ENCODE results near the gene MRPL2.
"Not testable (repeated sequence)": the region's sequence is repeated elsewhere in the genome, so short reads cannot be mapped to it uniquely, and the experiment has no call there.

Gene MRPL2

DNA sequence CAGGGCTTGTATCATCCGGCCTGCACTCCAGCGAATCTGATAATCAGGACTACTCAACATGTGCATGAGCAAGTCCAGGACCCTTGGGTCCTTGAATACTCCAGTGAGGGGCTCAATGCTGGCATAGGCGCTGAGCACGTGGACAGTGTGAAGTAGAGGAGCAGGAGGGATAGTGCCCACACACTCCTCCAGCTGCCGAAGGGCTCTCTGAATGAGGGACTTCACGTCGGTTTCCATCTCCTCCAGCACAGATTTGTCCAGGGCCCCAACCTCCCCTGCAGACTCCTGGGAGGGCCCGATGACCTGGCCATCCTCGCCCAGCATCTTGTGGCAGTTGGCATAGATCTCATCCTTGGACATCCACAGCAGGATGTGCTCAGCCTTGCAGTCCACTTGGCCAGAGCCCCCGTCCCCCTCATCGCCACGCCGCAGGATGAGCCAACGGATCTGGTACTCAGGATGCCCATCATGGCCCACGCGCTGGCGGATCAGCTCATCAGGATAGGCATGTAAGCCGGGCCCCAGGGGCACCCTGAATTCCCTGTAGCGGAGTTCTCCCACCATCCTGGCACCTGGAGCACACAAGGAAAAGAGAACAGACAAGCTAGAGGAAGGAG lies 6.9 kb downstream of the MRPL2 start:
- DNase-seq, result no peak

- DNase-seq, result no peak
These were observed 8.3 kb downstream of the MRPL2 start for GRCh38 chr6:43050981-43051380.

DNA sequence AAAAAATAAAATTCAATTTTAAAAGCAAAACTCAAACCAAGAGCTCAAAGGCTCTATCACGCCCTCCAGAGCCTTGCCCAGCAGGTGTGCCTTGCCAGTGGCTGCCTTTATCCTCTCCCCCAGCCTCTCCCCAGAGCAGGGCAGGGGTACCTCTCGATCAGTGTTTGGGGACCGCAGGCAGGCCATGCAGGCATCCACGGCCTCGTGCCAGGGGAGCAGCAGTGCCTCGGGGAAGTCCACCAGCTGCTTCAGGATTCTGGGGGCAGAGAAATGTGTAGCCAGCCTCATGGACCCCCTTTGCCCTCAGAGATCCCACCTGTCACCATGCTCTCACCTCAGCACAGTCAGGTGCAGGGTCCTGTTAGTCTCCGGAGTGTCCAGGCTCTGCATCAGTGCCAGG lies 11.2 kb downstream of the MRPL2 start:
- DNase-seq, result no peak

DNA sequence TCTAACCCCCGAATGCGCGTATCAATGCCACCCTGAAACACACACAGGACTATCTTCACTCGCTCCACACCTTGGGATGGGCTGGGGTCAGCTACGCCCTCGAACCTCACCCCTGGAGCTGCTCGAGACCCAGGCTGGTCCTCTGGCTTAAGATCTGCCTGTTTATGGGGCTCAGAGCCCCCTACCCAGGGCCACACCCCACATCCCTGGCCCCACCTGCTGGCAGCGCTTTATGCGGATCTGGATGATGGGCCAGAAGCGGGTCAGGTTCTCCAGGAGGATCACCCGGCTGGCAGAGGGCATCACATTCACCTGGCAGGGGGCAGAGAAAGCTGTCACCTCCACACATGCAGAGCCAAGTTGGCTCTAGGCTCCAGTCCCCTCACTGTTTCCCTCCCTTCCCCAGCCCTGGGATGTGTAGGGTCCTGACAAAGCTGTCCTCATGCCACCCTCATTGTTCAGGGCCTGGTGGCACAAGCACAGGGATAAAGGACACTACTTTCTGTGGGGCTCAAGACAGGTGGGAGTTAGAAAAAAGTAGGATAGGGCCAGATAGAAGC lies 13.8 kb downstream of the MRPL2 start:
- no peak for DNase-seq

DNA sequence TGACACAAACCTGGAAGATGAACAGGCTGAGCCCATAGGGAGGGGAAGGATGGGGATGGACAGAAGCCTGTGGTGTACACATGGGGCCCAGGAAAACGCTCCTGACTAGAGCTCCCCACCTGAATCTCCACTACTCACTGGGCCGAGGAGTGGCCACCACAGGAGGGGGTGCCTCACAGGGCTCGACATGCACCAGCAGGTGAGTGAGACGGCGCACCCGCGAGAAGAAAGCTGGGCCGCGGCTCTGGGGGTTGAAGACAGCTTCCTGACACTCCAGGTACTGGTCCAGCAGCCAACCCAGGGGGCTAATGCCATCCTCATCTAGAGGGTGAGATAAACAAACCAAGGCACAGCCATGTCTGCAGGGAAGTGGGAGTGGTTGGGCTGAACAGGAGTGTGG lies 15.9 kb downstream of the MRPL2 start:
- no peak for DNase-seq

- not testable (repeated sequence) for DNase-seq
These were observed 17.8 kb downstream of the MRPL2 start for GRCh38 chr6:43041475-43041874.

GRCh38 chr6:43040542-43041257 lies 18.5 kb downstream of the MRPL2 start:
- no peak for DNase-seq

GRCh38 chr6:43038727-43039126 lies 20.5 kb downstream of the MRPL2 start:
- DNase-seq, result no peak

DNA sequence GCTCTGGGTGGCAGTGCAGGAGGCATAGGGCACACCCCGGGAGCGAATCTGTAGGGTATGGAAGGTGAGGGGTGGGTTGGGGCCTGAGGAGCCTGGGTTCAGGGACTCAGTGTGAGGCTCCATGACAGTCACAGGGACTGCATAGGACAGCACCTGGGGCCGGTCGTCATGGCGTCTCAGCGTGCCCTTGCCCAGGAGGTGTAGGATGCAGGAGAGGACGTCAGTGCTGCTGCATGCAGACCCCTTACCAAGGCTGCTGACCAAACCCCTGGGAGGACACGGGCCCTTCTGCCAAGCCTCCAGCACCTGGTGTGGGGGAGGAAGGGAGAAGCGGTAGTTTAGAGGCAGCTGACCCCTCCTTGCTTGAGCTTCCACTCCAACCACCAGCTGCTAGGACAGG lies 21.5 kb downstream of the MRPL2 start:
- DNase-seq, result no peak

DNA sequence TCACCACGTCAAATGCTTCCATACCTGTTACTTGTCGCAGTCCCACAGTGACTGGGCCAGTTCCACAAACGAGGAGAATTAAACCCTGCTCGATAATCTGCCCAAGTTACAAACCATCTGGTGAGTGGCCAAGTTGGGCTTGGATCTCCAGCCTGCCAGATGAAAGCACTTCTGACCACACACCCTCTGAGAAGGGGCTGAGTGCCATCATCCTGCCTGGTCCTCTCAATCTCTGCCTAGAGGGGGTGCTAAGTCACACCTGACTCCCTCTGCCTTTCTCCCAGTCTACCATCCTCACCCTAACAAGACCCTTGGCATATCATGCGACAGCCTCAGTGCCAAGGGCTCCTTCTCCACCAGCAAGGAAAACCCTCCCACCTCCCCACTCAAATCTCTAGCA lies 22.0 kb downstream of the MRPL2 start:
- no peak for DNase-seq

GRCh38 chr6:43036712-43037111 lies 22.5 kb downstream of the MRPL2 start:
- DNase-seq, result no peak

DNA sequence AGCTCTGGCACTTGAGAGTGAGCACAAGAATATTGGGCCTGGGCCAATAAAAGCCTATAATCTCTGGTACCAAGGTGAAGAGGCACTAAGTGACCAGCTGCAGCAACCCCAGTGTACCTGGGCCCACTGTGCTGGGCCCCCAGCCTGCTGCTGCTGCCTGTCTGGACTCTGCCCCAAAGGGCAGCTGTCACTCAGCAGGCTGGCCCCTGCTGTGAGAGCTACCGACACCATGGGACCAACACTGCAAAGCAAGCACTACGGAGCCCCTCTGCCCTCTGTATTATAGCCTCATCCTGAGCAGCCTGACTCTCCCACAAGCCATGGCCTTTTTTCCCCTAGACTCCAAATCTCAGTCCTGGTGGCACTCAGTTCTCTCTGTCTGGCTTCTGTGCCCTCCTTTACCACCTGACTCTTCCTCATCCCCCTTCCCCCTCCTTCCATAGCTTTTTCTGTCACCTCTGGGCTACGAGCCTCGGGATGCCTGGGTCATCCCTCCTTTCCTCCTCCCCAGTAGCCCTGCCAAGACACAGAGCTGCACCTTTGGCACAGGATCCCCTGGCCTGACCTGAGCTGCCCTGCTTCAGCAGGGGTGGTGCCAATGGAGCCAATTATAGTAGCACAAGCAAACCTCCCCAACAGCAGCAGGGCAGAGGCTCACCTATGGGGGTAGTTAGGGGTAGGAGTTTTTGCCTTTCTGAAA lies 23.6 kb downstream of the MRPL2 start:
- DNase-seq, result no peak

DNA sequence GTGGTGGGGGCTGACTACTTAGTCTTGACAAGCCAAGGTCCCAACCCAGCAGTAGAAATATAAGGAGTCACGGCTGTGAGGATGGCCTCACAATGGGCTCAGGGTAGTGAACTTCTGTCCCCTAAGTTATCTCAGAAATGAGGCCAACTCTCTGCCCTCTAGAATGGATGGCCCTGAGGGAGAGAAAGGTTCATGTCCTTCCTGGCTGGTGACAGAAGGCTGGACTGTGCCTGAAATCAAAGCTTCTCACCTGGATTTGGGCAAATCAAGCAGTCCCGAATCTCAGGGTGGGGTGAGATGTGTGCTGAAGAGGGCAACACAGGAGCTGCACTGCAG lies 25.1 kb downstream of the MRPL2 start:
- no peak for DNase-seq

GRCh38 chr6:43033496-43034189 lies 25.6 kb downstream of the MRPL2 start:
- no peak for DNase-seq

GRCh38 chr6:43032326-43032725 lies 26.9 kb downstream of the MRPL2 start:
- DNase-seq, result no peak

DNA sequence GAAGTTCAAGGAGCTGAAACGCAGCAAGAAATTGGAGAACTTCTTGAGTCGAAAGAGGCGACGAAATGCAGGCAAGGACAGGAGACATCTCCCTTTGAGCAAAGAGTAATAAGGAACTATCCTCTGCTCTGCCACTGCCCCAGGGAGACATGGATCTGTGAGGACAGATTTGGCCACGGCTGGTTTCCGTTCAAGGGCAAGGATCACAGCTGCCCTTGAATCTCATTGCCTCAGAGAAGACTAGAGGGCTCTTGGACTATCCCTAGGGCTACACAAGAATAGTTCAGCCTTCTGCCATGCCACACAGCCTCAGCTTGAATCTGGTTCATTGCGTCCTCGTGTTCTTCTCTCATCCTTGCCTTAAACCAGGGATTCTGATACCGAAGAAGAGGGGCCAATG lies 30.1 kb downstream of the MRPL2 start:
- no peak for DNase-seq

- no peak for DNase-seq
These were observed 32.9 kb downstream of the MRPL2 start for GRCh38 chr6:43026365-43026764.

DNA sequence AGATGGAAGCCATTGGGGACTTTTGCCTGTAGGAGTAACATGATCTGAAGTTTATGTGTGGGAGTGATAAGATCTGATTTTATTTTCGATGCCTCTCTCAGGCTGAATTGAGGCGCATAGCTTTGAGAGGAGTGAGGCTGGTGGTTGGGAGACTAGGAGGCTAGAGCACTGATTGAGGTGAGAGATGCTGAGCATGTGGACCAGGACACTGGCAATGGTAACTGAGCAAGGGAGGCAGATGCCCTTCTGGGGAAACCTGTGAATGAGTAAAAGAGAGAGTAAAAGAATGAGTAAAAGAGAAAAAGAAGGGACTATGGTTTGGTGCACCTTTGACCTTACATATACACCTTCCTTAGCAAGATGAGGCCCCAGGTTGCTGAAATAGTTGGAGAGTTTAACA lies 34.8 kb downstream of the MRPL2 start:
- DNase-seq, result no peak

DNA sequence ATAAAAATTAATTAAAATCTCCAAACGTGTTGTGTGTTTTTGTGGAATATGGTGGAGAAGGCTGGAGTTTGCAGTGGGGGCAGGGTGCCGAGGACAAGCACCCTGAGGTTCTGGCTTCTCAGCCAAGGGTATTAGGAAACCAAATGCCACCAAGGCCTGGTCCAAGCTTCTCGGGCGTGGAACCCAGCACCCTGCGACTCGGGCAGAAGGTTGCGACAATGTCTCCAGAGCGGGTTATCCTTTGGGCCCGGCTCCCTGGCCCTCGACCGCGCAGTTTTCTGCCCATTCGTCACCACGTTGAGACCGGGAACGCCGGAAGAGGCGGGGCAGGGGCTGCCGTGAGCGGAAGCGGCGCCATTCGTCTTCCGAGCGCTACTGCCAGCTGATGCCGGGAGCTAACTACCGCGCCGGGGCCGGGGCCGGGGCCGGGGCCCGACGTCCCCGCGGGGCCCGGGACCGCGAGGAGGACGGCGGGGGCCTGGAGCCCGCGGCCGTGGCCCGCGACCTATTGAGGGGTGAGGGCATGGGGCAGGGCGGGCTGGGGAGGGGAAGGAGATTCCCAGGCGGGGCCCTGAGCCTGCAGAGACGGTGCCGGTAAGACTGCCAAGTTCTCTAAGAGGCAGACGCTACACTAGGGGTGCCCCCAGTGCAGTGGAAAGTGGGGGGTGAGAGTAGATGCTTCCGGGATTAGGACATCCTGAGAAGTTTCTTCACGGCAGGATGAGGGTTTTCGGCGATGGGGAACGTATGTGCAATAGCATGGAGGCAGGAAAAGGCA lies 37.8 kb downstream of the MRPL2 start, which contains the start of gene RRP36:
Gene RRP36, plus strand, starts transcription at position 354 of the 778 bp plus-strand sequence. Its CDS starts 32 bp downstream, at position 386.
- DNase-seq, result peak; percentile 40 to 82

DNA sequence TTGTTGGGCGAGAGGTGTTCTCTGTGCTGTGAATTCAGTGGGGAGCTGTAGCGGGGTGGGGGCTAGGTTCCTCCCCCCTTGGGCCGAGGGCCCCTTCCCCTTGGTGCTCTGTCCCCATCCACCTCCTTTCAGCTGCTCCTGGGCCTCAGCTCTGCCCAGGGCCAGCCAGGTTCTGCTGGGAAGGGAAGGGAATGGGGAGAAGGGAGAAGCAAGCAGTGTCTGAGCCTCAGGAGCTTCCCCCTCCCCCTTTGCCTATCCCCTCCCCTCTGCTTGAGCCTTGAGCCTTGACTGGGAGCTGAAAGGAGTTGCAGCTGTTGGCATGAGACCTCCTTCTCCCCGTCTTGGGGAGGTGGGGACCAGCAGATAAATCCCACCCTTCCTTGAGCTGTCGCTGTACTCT lies 38.4 kb downstream of the MRPL2 start:
- no peak for DNase-seq

DNA sequence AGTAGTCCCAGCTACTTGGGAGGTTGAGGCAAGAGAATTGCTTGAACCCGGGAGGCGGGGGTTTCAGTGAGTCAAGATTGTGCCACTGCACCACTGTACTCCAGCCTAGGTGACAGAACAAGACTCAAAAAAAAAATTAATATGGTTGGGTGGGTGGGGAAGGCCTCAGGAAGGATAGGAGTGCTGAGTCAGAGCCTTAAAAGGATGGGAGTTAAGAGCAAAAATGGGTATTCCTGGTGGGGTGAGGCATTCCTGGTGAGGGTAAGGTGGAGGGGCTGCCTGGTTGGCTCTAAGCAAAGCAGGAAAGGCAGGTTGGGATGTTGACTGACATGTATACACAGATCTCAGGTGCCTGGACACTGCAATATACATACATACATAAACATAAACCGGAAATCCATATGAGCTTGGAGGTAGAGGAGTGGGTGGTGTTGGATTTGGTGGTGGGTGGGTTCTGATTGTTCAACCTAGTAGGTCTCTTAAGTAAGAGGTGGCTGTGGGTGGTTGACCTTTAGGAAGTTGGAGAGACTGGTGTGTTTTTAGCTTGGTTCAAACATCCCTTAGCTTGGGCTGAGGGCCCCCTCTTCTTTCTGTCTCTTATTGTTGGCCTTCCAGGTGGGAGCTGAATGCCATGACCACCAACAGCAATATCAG lies 39.1 kb downstream of the MRPL2 start:
- no peak for DNase-seq

DNA sequence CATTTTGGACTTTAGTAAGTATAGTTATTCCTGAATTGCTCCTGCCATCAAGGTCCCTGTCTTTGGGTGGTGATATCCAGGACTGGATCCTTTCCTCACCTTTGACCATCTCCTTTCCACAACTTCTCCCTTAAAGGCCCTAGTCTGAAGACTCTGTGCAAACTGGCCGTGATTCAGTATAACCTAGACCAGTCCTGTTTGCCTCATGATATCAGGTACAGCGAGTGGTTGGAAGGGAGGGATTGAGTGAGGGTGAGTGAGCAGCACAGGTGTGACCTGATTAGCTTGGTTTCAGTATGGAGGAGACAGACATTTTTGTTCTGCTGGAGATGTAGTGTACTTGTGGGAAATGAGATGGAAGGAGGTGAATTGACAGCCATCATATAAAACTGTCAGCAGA lies 40.1 kb downstream of the MRPL2 start:
- no peak for DNase-seq

All from NCI-H446 (cell line).